Measurements from ENCODE around the gene DENND4A.
A peak's percentile ranks its signal among the peaks of the same experiment; 100 is the strongest.

The DENND4A gene

GRCh38 chr15:65757256-65757655 is 34.8 kb downstream of the DENND4A start (continued):
- TF ChIP-seq PBX3 (CRISPR knock-in tag; IDR thresholded peaks at IDR 0.05) = no peak
- no peak for TF ChIP-seq ZNF398 (tag by site-specific recombination; IDR thresholded peaks at IDR 0.05)
- no peak for TF ChIP-seq SP2 (tag by site-specific recombination; IDR thresholded peaks at IDR 0.05)
- no peak for TF ChIP-seq BCL11A (tag by site-specific recombination; IDR thresholded peaks at IDR 0.05; ENCODE audit: low read depth)
- peak; percentile 50; the same call in 1 of the 2 replicates for TF ChIP-seq ZBTB44 (tag by site-specific recombination; IDR thresholded peaks at IDR 0.05)
- TF ChIP-seq ZNF366 (tag by site-specific recombination; conservative IDR thresholded peaks at IDR 0.05) = 0 out of 2 replicates have a peak, but pooled peaks have one; percentile 15
- TF ChIP-seq EGR2 (tag by site-specific recombination; IDR thresholded peaks at IDR 0.05; ENCODE audit: low read depth) = no peak
- TF ChIP-seq ZFHX2 (tag by site-specific recombination; conservative IDR thresholded peaks at IDR 0.05) = no peak
- TF ChIP-seq PRDM10 (tag by site-specific recombination; IDR thresholded peaks at IDR 0.05) = no peak
- no peak for TF ChIP-seq ZNF138 (tag by site-specific recombination; IDR thresholded peaks at IDR 0.05; ENCODE audit: borderline replicate concordance)
- TF ChIP-seq GLIS1 (tag by site-specific recombination; IDR thresholded peaks at IDR 0.05) = 0 out of 2 replicates have a peak, but pooled peaks have one; percentile 20
- no peak for TF ChIP-seq ZSCAN18 (tag by site-specific recombination; IDR thresholded peaks at IDR 0.05)
- TF ChIP-seq ZSCAN16 (tag by site-specific recombination; IDR thresholded peaks at IDR 0.05) = no peak
- TF ChIP-seq OVOL3 (tag by site-specific recombination; IDR thresholded peaks at IDR 0.05) = no peak
- TF ChIP-seq HOXD13 (CRISPR knock-in tag; IDR thresholded peaks at IDR 0.05; ENCODE audit: borderline replicate concordance) = no peak
- TF ChIP-seq ZNF24 (tag by site-specific recombination; IDR thresholded peaks at IDR 0.05) = no peak
- no peak for TF ChIP-seq ZNF169 (tag by site-specific recombination; IDR thresholded peaks at IDR 0.05)
- TF ChIP-seq ZNF16 (tag by site-specific recombination; IDR thresholded peaks at IDR 0.05; ENCODE audit: low read depth) = no peak
- TF ChIP-seq KLF7 (tag by site-specific recombination; IDR thresholded peaks at IDR 0.05; ENCODE audit: borderline replicate concordance) = no peak
- TF ChIP-seq GLI4 (tag by site-specific recombination; IDR thresholded peaks at IDR 0.05) = no peak
- TF ChIP-seq ZNF335 (tag by site-specific recombination; conservative IDR thresholded peaks at IDR 0.05) = no peak
- TF ChIP-seq ZXDB (tag by site-specific recombination; IDR thresholded peaks at IDR 0.05) = peak; percentile 57; the same call in 1 of the 2 replicates
- TF ChIP-seq ZNF626 (tag by site-specific recombination; IDR thresholded peaks at IDR 0.05) = no peak
- no peak for TF ChIP-seq ZNF645 (tag by site-specific recombination; IDR thresholded peaks at IDR 0.05)
- TF ChIP-seq ZBTB48 (tag by site-specific recombination; IDR thresholded peaks at IDR 0.05) = no peak
- no peak for TF ChIP-seq ZNF133 (tag by site-specific recombination; IDR thresholded peaks at IDR 0.05)
- peak; percentile 75 for TF ChIP-seq OSR2 (tag by site-specific recombination; IDR thresholded peaks at IDR 0.05)
- TF ChIP-seq ZNF248 (tag by site-specific recombination; IDR thresholded peaks at IDR 0.05) = no peak
- TF ChIP-seq YY2 (tag by site-specific recombination; IDR thresholded peaks at IDR 0.05) = no peak
- no peak for TF ChIP-seq ZNF155 (tag by site-specific recombination; IDR thresholded peaks at IDR 0.05)

All from HEK293 (cell line).